ENCODE results near the gene CUBN.

CUBN gene

GRCh38 chr10:16942381-16943078, 187.1 kb downstream of the CUBN start:
- no peaks in the 10 kb centered on the region for H3K9me3 ChIP-seq (ENCODE audit: control insufficient read depth, low read length)

GRCh38 chr10:16941870-16942269, 187.7 kb downstream of the CUBN start:
- H3K27me3 ChIP-seq (ENCODE audit: control insufficient read depth, insufficient read depth, low read length): no peaks in the 10 kb centered on the region
- H3K4me3 ChIP-seq (ENCODE audit: low read length): no peak overlapping the region
- no peaks in the 10 kb centered on the region for H3K9me3 ChIP-seq (ENCODE audit: control insufficient read depth, low read length)

More at GRCh38 chr10:16942381-16943078, 187.1 kb downstream of the CUBN start:
- Histone ChIP-seq H3K27me3 (ENCODE audit: control insufficient read depth, insufficient read depth, low read length) (no peaks in the 10 kb centered on the region), H3K9ac (ENCODE audit: low read length) (no peak overlapping the region), H3K4me3 (ENCODE audit: low read length) (no peak overlapping the region), H3K4me1 (ENCODE audit: control insufficient read depth, insufficient read depth, low read length) (no peaks in the 10 kb centered on the region), H3K36me3 (ENCODE audit: control insufficient read depth, insufficient read depth, low read length) (no peaks in the 10 kb centered on the region)

DNA sequence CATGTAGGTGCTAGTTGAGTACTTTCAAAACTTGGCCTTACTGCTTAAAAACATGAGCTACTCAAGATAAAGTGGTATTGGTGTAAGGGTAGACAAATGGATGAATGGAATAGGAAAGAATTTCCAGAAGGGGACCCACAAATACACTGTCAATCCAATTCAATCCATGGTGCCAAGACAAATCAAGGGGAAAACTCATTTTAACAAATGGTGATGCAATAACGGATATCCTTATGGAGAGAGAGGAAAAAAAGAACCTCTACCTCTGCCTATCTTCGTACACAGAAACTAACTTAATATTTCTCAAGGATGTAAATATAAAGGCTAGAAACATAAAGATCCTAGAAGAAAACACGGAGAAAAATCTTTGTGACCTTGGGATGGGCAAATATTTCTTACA, 188.5 kb downstream of the CUBN start:
- H3K36me3 ChIP-seq (ENCODE audit: control insufficient read depth, insufficient read depth, low read length): no peaks in the 10 kb centered on the region
- H3K27me3 ChIP-seq (ENCODE audit: control insufficient read depth, insufficient read depth, low read length): no peaks in the 10 kb centered on the region
- no peaks in the 10 kb centered on the region for H3K9me3 ChIP-seq (ENCODE audit: control insufficient read depth, low read length)
- H3K4me1 ChIP-seq (ENCODE audit: control insufficient read depth, insufficient read depth, low read length): no peaks in the 10 kb centered on the region
- H3K4me3 ChIP-seq (ENCODE audit: low read length): no peak overlapping the region
- H3K9ac ChIP-seq (ENCODE audit: low read length): no peak overlapping the region

More at GRCh38 chr10:16941870-16942269, 187.7 kb downstream of the CUBN start:
- no peak overlapping the region for H3K9ac ChIP-seq (ENCODE audit: low read length)
- H3K4me1 ChIP-seq (ENCODE audit: control insufficient read depth, insufficient read depth, low read length): no peaks in the 10 kb centered on the region
- H3K36me3 ChIP-seq (ENCODE audit: control insufficient read depth, insufficient read depth, low read length): no peaks in the 10 kb centered on the region

GRCh38 chr10:16938952-16939351, 190.7 kb downstream of the CUBN start:
- H3K9me3 ChIP-seq (ENCODE audit: control insufficient read depth, low read length): no peaks in the 10 kb centered on the region
- H3K4me1 ChIP-seq (ENCODE audit: control insufficient read depth, insufficient read depth, low read length): no peaks in the 10 kb centered on the region
- H3K9ac ChIP-seq (ENCODE audit: low read length): no peak overlapping the region
- no peaks in the 10 kb centered on the region for H3K36me3 ChIP-seq (ENCODE audit: control insufficient read depth, insufficient read depth, low read length)
- no peak overlapping the region for H3K4me3 ChIP-seq (ENCODE audit: low read length)
- no peaks in the 10 kb centered on the region for H3K27me3 ChIP-seq (ENCODE audit: control insufficient read depth, insufficient read depth, low read length)

DNA sequence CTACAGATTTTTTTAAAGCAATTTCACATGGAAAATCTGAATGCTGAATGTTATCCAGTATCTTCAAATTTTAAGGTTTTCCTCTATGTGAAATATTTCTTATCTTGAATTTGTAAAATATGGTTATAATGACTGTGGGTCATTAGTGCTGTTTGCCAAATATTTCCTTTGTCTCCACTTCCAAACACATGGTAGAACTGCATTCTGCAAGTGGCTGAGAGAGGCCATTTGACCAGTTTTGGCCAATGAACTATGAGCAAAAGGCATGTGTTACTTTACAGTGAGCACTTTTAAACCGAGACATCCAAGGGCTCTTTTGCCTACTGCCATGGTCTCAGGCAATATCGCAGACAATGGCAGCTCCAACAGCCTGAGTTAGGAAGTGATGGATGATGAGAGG, 195.2 kb downstream of the CUBN start:
- no peaks in the 10 kb centered on the region for H3K27me3 ChIP-seq (ENCODE audit: control insufficient read depth, insufficient read depth, low read length)
- H3K4me1 ChIP-seq (ENCODE audit: control insufficient read depth, insufficient read depth, low read length): no peaks in the 10 kb centered on the region

DNA sequence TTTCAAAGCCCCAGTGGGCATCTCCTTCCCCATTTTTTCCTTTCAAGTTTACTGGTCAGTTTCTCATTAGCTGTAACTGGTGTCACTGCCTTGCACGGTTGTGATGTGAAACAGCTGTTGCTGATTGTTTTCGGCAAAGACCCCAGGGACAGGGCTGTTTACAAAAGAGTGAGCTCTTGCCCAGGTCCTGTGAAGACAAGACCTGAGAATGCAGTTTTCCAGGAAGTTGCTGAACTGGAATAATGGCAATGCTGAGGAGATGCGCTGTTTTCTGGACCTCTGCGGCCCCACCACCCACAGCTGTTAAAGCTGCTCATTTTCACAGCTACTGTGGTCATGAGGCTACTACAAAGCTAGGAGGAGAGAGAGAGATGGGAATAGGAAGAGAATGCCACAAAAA, 195.8 kb downstream of the CUBN start:
- no peaks in the 10 kb centered on the region for H3K36me3 ChIP-seq (ENCODE audit: control insufficient read depth, insufficient read depth, low read length)
- no peak overlapping the region for H3K9ac ChIP-seq (ENCODE audit: low read length)

More for the DNA sequence above, 195.2 kb downstream of the CUBN start:
- Histone ChIP-seq H3K36me3 (ENCODE audit: control insufficient read depth, insufficient read depth, low read length) (no peaks in the 10 kb centered on the region), H3K9ac (ENCODE audit: low read length) (no peak overlapping the region), H3K9me3 (ENCODE audit: control insufficient read depth, low read length) (no peaks in the 10 kb centered on the region), H3K4me3 (ENCODE audit: low read length) (no peak overlapping the region)

DNA sequence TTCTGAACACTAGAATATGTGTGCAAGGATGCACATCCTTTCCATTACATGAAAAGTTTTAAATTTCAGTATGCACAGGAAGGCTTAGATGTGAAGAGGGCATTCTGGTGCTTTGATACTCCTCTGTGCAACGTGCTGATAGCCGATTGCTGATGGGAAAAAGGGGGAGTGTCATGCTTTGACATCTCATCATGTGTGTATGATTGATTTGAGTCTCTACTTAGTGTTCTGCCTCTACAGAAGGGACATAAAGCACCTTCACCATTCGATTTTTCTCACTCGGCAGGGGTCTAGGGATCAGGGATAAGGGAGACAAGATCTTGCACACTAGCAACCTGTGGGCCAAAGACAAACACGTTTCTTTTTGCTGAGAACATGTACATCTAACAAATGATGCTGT, 197.7 kb downstream of the CUBN start:
- H3K36me3 ChIP-seq (ENCODE audit: control insufficient read depth, insufficient read depth, low read length): no peaks in the 10 kb centered on the region
- no peaks in the 10 kb centered on the region for H3K9me3 ChIP-seq (ENCODE audit: control insufficient read depth, low read length)
- H3K4me1 ChIP-seq (ENCODE audit: control insufficient read depth, insufficient read depth, low read length): no peaks in the 10 kb centered on the region
- no peak overlapping the region for H3K4me3 ChIP-seq (ENCODE audit: low read length)
- H3K9ac ChIP-seq (ENCODE audit: low read length): no peak overlapping the region
- no peaks in the 10 kb centered on the region for H3K27me3 ChIP-seq (ENCODE audit: control insufficient read depth, insufficient read depth, low read length)

More for the DNA sequence above, 195.8 kb downstream of the CUBN start:
- Histone ChIP-seq H3K4me3 (ENCODE audit: low read length) (no peak overlapping the region), H3K27me3 (ENCODE audit: control insufficient read depth, insufficient read depth, low read length) (no peaks in the 10 kb centered on the region), H3K9me3 (ENCODE audit: control insufficient read depth, low read length) (no peaks in the 10 kb centered on the region), H3K4me1 (ENCODE audit: control insufficient read depth, insufficient read depth, low read length) (no peaks in the 10 kb centered on the region)

DNA sequence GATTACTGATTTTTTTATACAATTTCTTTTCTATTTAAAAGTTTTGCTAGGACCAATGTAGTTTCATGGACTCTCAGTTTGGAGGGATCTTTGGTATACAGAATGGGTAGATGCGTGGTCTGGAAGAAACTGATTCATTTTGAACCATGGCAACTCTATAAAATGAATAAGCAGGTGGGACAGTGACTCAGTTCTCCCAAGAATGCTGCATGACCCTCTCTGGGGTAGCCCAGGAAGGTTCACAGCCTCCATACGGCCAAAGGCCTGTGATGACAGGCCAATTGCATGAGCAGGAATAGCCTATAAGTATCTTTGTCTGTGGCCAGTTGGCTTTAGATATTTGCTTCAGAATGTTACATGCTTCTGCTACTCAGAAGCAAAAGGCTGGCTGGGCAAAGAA, 199.1 kb downstream of the CUBN start:
- Histone ChIP-seq H3K9ac (ENCODE audit: low read length) (no peak overlapping the region), H3K36me3 (ENCODE audit: control insufficient read depth, insufficient read depth, low read length) (no peaks in the 10 kb centered on the region), H3K27me3 (ENCODE audit: control insufficient read depth, insufficient read depth, low read length) (no peaks in the 10 kb centered on the region), H3K4me3 (ENCODE audit: low read length) (no peak overlapping the region), H3K4me1 (ENCODE audit: control insufficient read depth, insufficient read depth, low read length) (no peaks in the 10 kb centered on the region), H3K9me3 (ENCODE audit: control insufficient read depth, low read length) (no peaks in the 10 kb centered on the region)

DNA sequence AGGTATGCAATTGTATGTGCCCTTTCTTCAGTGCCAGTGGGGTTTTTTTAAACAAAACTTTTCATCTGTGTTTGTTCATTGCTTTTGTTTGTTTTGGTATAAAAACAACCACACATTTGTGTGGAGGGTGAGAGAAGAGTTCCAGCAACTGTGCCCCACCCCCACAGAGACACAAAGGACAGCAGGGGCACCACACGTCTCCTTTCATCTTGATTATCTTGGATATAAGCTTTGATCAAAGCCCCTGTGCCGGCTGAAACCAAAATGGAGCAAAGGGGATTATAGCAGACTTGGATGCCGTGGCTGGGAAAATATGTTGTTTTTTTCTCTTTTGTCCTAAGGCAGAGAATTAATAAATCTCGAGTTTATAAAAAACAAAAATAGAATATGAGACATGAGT, 200.5 kb downstream of the CUBN start:
- Histone ChIP-seq H3K9ac (ENCODE audit: low read length) (no peak overlapping the region), H3K9me3 (ENCODE audit: control insufficient read depth, low read length) (no peaks in the 10 kb centered on the region), H3K27me3 (ENCODE audit: control insufficient read depth, insufficient read depth, low read length) (no peaks in the 10 kb centered on the region), H3K4me3 (ENCODE audit: low read length) (no peak overlapping the region), H3K36me3 (ENCODE audit: control insufficient read depth, insufficient read depth, low read length) (no peaks in the 10 kb centered on the region), H3K4me1 (ENCODE audit: control insufficient read depth, insufficient read depth, low read length) (no peaks in the 10 kb centered on the region)

GRCh38 chr10:16927546-16927945, 202.1 kb downstream of the CUBN start:
- H3K27me3 ChIP-seq (ENCODE audit: control insufficient read depth, insufficient read depth, low read length): no peaks in the 10 kb centered on the region
- no peak overlapping the region for H3K9ac ChIP-seq (ENCODE audit: low read length)
- H3K36me3 ChIP-seq (ENCODE audit: control insufficient read depth, insufficient read depth, low read length): no peaks in the 10 kb centered on the region
- H3K4me3 ChIP-seq (ENCODE audit: low read length): no peak overlapping the region
- H3K9me3 ChIP-seq (ENCODE audit: control insufficient read depth, low read length): no peaks in the 10 kb centered on the region
- H3K4me1 ChIP-seq (ENCODE audit: control insufficient read depth, insufficient read depth, low read length): no peaks in the 10 kb centered on the region

- no peak overlapping the region for H3K9ac ChIP-seq (ENCODE audit: low read length)
- H3K9me3 ChIP-seq (ENCODE audit: control insufficient read depth, low read length): no peaks in the 10 kb centered on the region
- no peak overlapping the region for H3K4me3 ChIP-seq (ENCODE audit: low read length)
- no peaks in the 10 kb centered on the region for H3K4me1 ChIP-seq (ENCODE audit: control insufficient read depth, insufficient read depth, low read length)
- H3K27me3 ChIP-seq (ENCODE audit: control insufficient read depth, insufficient read depth, low read length): no peaks in the 10 kb centered on the region
- H3K36me3 ChIP-seq (ENCODE audit: control insufficient read depth, insufficient read depth, low read length): no peaks in the 10 kb centered on the region
These were observed 205.9 kb downstream of the CUBN start for GRCh38 chr10:16923726-16924125.

DNA sequence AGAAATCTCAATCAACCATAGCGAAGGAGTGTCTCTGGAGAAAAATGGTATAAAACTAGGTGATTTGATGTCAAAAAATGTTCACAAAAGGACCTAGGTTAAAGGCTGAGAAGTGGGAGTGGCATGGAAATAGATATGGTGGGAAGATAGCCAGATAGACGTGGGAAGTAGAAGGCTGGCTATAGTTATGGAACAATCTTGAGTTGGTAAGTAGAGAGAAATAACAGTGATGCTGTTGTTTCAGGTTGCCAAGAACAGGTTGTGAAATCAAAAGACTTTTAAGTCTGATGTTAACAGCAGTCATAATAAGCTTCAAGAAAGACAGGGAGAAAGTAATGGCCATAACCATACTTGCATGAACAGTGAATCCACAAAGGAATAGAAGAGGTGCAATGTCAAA, 206.3 kb downstream of the CUBN start:
- no peaks in the 10 kb centered on the region for H3K4me1 ChIP-seq (ENCODE audit: control insufficient read depth, insufficient read depth, low read length)
- H3K9me3 ChIP-seq (ENCODE audit: control insufficient read depth, low read length): no peaks in the 10 kb centered on the region
- H3K9ac ChIP-seq (ENCODE audit: low read length): no peak overlapping the region
- H3K36me3 ChIP-seq (ENCODE audit: control insufficient read depth, insufficient read depth, low read length): no peaks in the 10 kb centered on the region
- H3K4me3 ChIP-seq (ENCODE audit: low read length): no peak overlapping the region
- H3K27me3 ChIP-seq (ENCODE audit: control insufficient read depth, insufficient read depth, low read length): no peaks in the 10 kb centered on the region
